ENCODE measurements around the gene C10orf143. TPM values are rescaled to one million over a fixed set of nuclear protein-coding genes. Genes with fewer than 3 reads are reported as not detected.

C10orf143 gene
- total and polyA plus RNA-seq, 2 of the 8 experiments (the other 6 are each of a cell fraction or from before 2014, with no cell fraction given), result 1.6 to 2.0 TPM

- no peak overlapping the region for H3K27ac ChIP-seq (ENCODE audit: low read depth, low read length)
- H2BK15ac ChIP-seq (ENCODE audit: low read length), result no peak overlapping the region
- H2AK5ac ChIP-seq (ENCODE audit: low read depth, low read length), result no peak overlapping the region
- H3K4me1 ChIP-seq (replicated peaks in 1 of 4; ENCODE audit: control insufficient read depth in 3 of 4, insufficient read depth in 4 of 4, low read length in 3 of 4), result peaks cover 0 to 5% (median 3%) of the 10 kb centered on the region in 4 experiments; a peak in 3 of 7 replicates
- H3K27me3 ChIP-seq (replicated peaks in 1 of 4; ENCODE audit: control insufficient read depth in 3 of 4, extremely low read depth in 1 of 4, insufficient read depth in 3 of 4, low read length in 3 of 4), result no peaks in the 10 kb centered on the region
- H4K20me1 ChIP-seq (replicated peaks in 1 of 2; ENCODE audit: control insufficient read depth in 1 of 2, insufficient read depth in 2 of 2, low read length in 2 of 2), result peaks cover 6 to 12% of the 10 kb centered on the region in 2 experiments
- CTCF ChIA-PET (ENCODE audit: partially characterized antibody), result interaction anchor here (0.7 to 1.9 kb wide), 7 partner anchors 10 to 59 kb away, joined by 3 to 7 read pairs (median 4); partner anchors contain the start of gene C10orf143
- H2BK5ac ChIP-seq (ENCODE audit: low read depth, low read length), result no peak overlapping the region
- H4K8ac ChIP-seq (ENCODE audit: extremely low read depth, insufficient read depth, low read length), result no peak overlapping the region
- H2BK20ac ChIP-seq (ENCODE audit: low read length), result no peak overlapping the region
- H2BK120ac ChIP-seq (replicated peaks; ENCODE audit: low read depth, low read length), result no peak overlapping the region
- no peak overlapping the region for H3K4me3 ChIP-seq (ENCODE audit: extremely low read depth in 1 of 4, insufficient read depth in 2 of 4, low read depth in 3 of 4, low read length in 4 of 4)
- no peak overlapping the region for H2AFZ ChIP-seq (ENCODE audit: low read length)
- no peak overlapping the region for H3K18ac ChIP-seq (ENCODE audit: extremely low read depth, low read length)
- WGBS, 2 experiments (ENCODE audit: extremely low coverage in 1 of 2, insufficient coverage in 1 of 2, insufficient read length in 1 of 2, insufficient replicate concordance in 2 of 2, low coverage in 1 of 2, low lambda C conversion rate in 2 of 2, missing lambda C conversion rate in 1 of 2), result 80% methylated on average over 2 of the region's 2 CpGs; no CpG with 5 or more reads in 1 of the 2 experiments
- no peak overlapping the region for H2BK12ac ChIP-seq (ENCODE audit: low read depth, low read length)
- H3K4me2 ChIP-seq (ENCODE audit: insufficient read depth in 1 of 2, low read depth in 2 of 2, low read length in 2 of 2), result no peak overlapping the region
- peaks cover 6% of the 10 kb centered on the region; the same call in 1 of the 2 replicates for H3K79me1 ChIP-seq (ENCODE audit: low read depth, low read length)
- H3K23ac ChIP-seq (ENCODE audit: insufficient read length), result no peak overlapping the region
- H4K5ac ChIP-seq (ENCODE audit: insufficient read length, low read depth, low read length), result no peak overlapping the region
- no peak overlapping the region for H3K9ac ChIP-seq (replicated peaks in 1 of 4; ENCODE audit: extremely low read depth in 1 of 4, low read depth in 3 of 4, low read length in 3 of 4)
- H4K91ac ChIP-seq (replicated peaks; ENCODE audit: insufficient read length, low read length), result no peak overlapping the region
- no peaks in the 10 kb centered on the region for H3K23me2 ChIP-seq (ENCODE audit: low read depth, low read length)
- DNase-seq (ENCODE audit: low read depth in 1 of 2, low spot score in 2 of 2), result no peak
- H3K79me2 ChIP-seq (ENCODE audit: control insufficient read depth in 1 of 2, insufficient read depth in 2 of 2, low read length in 2 of 2), result peaks cover 0 to 51% of the 10 kb centered on the region in 2 experiments; a peak in 2 of 4 replicates
- H3K9me3 ChIP-seq (ENCODE audit: insufficient read depth in 2 of 2, low read depth in 1 of 2, low read length in 1 of 2), result no peaks in the 10 kb centered on the region
- POLR2A ChIA-PET (ENCODE audit: partially characterized antibody), result interaction anchor here (1.0 to 1.7 kb wide), 2 partner anchors 10 to 49 kb away, joined by 3 to 5 read pairs; partner anchors contain the start of gene C10orf143
- no peak overlapping the region for H3K4ac ChIP-seq (replicated peaks; ENCODE audit: insufficient read length, low read depth, low read length)
- H3K56ac ChIP-seq (replicated peaks; ENCODE audit: insufficient read length, low read depth, low read length), result no peak overlapping the region
- no peak for FAIRE-seq
- peaks cover 5 to 24% (median 6%) of the 10 kb centered on the region in 4 experiments; a peak in 6 of 8 replicates for H3K36me3 ChIP-seq (ENCODE audit: control insufficient read depth in 2 of 4, insufficient read depth in 4 of 4, low read length in 3 of 4)
- H3K14ac ChIP-seq (ENCODE audit: insufficient read length), result no peak overlapping the region
These were observed 48.7 kb upstream of the C10orf143 start for GRCh38 chr10:130159192-130159794.

All from H1 (cell line).